NB4 (cell line): Measurements from ENCODE around the gene CPNE4.

Source experiments
- CTCF ChIP-seq: IDR thresholded peaks from one replicate; pipeline ENCODE4 v1.5.1; 2012; ENCODE audit warnings: low read depth, low read length
- MAX ChIP-seq: IDR thresholded peaks from 2 replicates; pipeline ENCODE4 v1.6.1; 2011; ENCODE audit warnings: low read depth, low read length
- MYC ChIP-seq: IDR thresholded peaks from 2 replicates; pipeline ENCODE4 v1.6.1; 2011; ENCODE audit warnings: low read depth, low read length
- POLR2A ChIP-seq: IDR thresholded peaks from 2 replicates; pipeline ENCODE4 v1.6.1; 2011; ENCODE audit warnings: mild to moderate bottlenecking; ENCODE audit not compliant: insufficient read length; ENCODE audit errors: extremely low read depth

- TF ChIP-seq POLR2A (no peak), CTCF (no peak), MAX (no peak), MYC (no peak)
Measured at GRCh38 chr3:131786386-131786785, 248.4 kb downstream of the CPNE4 start.
